ENCODE data around the gene KYNU. TPM values are rescaled to one million over a fixed set of nuclear protein-coding genes. Genes with fewer than 3 reads are reported as not detected.
"Not testable (repeated sequence)": the region's sequence is repeated elsewhere in the genome, so short reads cannot be mapped to it uniquely, and the experiment has no call there.

KYNU gene
- total RNA-seq, 6 experiments from 2014 or later = 37.0 to 47.5 (median 40.7) TPM

DNA sequence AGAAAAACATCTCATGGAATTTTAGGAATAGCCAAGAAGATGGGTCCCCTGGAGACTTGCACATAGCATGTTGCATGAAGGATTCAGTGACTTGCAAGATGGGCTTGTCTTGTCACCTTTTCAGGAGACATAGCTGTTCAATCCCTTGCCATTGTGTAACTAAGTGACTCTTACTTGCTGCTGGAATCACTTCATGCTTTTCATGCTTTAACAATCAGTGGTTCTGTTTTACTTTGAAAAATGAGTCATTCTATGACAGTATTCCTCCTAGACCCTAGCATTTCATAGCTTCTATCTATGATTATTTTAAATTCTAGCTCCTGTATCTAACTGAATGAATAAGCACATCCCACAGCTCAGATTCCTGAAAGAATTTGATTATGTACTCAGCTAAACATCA is 2.8 kb downstream of the KYNU start:
- TF ChIP-seq CTCF (IDR thresholded peaks at IDR 0.05) = no peak
- no peak for TF ChIP-seq POLR2A (IDR thresholded peaks at IDR 0.05)
- Histone ChIP-seq H3K9me3 (no peaks in the 10 kb centered on the region), H3K27me3 (no peaks in the 10 kb centered on the region), H3K36me3 (peaks cover 0 to 8% (median 0%) of the 10 kb centered on the region in 4 donors), H3K4me1 (peaks cover 0 to 44% (median 12%) of the 10 kb centered on the region in 4 donors), H3K4me3 (no peak overlapping the region), H3K27ac (peak overlapping the region in 1 of 3 donors; percentile 1)
- intact Hi-C loops (cut with DNase I) = no loop called here
- ATAC-seq (peak in 1 of 4 donors; percentile 40), DNase-seq (no peak)

DNA sequence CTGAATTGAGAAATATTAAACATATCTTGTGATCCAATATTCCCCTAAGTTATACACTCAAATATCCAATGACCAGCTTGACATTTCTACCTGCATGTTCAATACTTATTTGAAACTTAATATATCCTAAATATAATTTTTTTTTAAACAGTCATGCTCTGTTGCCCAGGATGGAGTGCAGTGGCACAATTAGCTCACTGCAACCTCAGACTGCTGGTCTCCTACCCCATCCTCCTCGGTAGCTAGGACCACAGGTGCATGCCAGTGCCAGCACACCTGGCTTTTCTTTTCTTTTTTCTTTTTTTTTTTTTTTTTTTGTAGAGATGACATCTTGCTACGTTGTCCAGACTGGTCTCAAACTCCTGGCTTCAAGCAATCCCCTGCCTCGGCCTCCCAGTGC is 4.2 kb downstream of the KYNU start:
- Histone ChIP-seq H3K36me3 (peaks cover 0 to 17% (median 1%) of the 10 kb centered on the region in 4 donors), H3K27ac (no peak overlapping the region), H3K4me3 (no peak overlapping the region), H3K4me1 (peaks cover 0 to 32% (median 11%) of the 10 kb centered on the region in 4 donors), H3K9me3 (no peaks in the 10 kb centered on the region), H3K27me3 (no peaks in the 10 kb centered on the region)
- WGBS (ENCODE audit: insufficient coverage, low coverage, low lambda C conversion rate, missing lambda C conversion rate) = 100% methylated on average over 2 of the region's 3 CpGs
- intact Hi-C loops (cut with DNase I) = no loop called here
- DNase-seq (no peak), ATAC-seq (no peak)
- TF ChIP-seq POLR2A (IDR thresholded peaks at IDR 0.05) (no peak), CTCF (IDR thresholded peaks at IDR 0.05) (no peak)

DNA sequence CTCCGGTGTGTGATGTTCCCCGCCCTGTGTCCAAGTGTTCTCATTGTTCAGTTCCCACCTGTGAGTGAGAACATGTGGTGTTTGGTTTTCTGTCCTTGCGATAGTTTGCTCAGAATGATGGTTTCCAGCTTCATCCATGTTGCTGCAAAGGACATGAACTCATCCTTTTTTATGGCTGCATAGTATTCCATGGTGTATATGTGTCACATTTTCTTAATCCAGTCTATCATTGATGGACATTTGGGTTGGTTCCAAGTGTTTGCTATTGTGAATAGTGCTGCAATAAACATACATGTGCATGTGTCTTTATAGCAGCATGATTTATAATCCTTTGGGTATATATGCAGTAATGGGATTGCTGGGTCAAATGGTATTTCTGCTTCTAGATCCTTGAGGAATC is 5.0 kb downstream of the KYNU start:
- H3K9me3 ChIP-seq; H3K27me3 ChIP-seq; ATAC-seq; H3K27ac ChIP-seq; DNase-seq; intact Hi-C loops (cut with DNase I); H3K4me3 ChIP-seq: not testable (repeated sequence)
- H3K36me3 ChIP-seq = peaks cover 0 to 17% (median 1%) of the 10 kb centered on the region in 4 donors
- peaks cover 0 to 26% (median 9%) of the 10 kb centered on the region in 4 donors for H3K4me1 ChIP-seq
- 94% methylated on average over 3 of the region's 3 CpGs for WGBS (ENCODE audit: insufficient coverage, low coverage, low lambda C conversion rate, missing lambda C conversion rate)

DNA sequence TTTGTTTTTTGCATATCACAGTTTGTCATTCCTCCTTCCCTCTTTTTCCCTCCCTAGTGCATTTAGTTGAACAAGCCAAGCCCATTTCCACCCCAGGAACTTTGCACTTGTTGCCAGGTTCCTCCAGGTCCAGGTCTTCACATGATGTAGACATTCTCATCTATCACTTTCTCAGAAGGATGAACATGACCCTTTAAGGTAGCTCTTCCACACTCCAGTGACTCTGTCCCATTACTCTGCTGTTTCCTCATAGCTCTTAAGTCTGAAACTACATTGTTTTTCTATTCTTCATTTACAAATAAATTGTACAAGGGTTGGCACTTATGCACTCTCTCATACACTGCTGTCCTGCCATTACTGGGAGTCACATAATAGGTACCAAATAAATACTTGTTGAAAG is 6.1 kb downstream of the KYNU start:
- intact Hi-C loops (cut with DNase I) = no loop called here
- no peaks in the 10 kb centered on the region for H3K27me3 ChIP-seq
- no peak for DNase-seq
- no peak overlapping the region for H3K27ac ChIP-seq
- no peaks in the 10 kb centered on the region for H3K9me3 ChIP-seq
- ATAC-seq = no peak
- peaks cover 0 to 17% (median 1%) of the 10 kb centered on the region in 4 donors for H3K36me3 ChIP-seq
- H3K4me3 ChIP-seq = no peak overlapping the region
- peaks cover 0 to 26% (median 9%) of the 10 kb centered on the region in 4 donors for H3K4me1 ChIP-seq
- no peak for TF ChIP-seq POLR2A (IDR thresholded peaks at IDR 0.05)
- TF ChIP-seq CTCF (IDR thresholded peaks at IDR 0.05) = no peak

DNA sequence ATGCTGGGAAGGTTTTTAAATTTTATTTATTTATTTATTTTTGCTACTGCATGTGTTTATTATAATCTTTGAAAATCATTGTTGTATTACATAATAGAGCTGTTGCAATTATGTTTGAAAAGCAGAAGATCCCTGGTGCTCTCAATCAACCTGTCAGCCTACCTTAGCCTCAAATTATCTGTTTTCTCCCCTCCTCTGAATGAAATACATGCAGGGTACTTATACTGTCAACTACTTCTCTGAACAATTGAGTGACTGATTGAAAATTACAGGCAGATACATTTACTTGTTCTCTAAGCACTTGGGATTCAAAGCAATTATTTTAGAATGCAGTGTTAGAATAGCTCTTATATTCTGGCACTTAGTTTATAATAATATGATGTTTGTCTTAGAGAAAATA is 8.1 kb downstream of the KYNU start:
- intact Hi-C loops (cut with DNase I) = no loop called here
- Histone ChIP-seq H3K36me3 (peaks cover 0 to 17% (median 1%) of the 10 kb centered on the region in 4 donors), H3K4me1 (peaks cover 0 to 12% (median 2%) of the 10 kb centered on the region in 4 donors), H3K9me3 (no peaks in the 10 kb centered on the region), H3K4me3 (no peak overlapping the region), H3K27ac (no peak overlapping the region), H3K27me3 (no peaks in the 10 kb centered on the region)
- ATAC-seq (no peak), DNase-seq (no peak)
- TF ChIP-seq CTCF (IDR thresholded peaks at IDR 0.05) = no peak
- no peak for TF ChIP-seq POLR2A (IDR thresholded peaks at IDR 0.05)
